Middle frontal gyrus (tissue), 1 donor: ENCODE measurements around the gene PTPRT.

Experiments
- DNase-seq: peaks from one replicate; pipeline ENCODE4 v3.0.0-alpha.2; 2015; ENCODE audit warnings: low spot score; ENCODE audit errors: extremely low spot score

PTPRT gene

GRCh38 chr20:42082611-42083010 lies 1107.1 kb downstream of the PTPRT start:
- DNase-seq: no peak

GRCh38 chr20:42080956-42081355 lies 1108.8 kb downstream of the PTPRT start:
- no peak for DNase-seq

GRCh38 chr20:42074944-42075343 lies 1114.8 kb downstream of the PTPRT start:
- no peak for DNase-seq

DNA sequence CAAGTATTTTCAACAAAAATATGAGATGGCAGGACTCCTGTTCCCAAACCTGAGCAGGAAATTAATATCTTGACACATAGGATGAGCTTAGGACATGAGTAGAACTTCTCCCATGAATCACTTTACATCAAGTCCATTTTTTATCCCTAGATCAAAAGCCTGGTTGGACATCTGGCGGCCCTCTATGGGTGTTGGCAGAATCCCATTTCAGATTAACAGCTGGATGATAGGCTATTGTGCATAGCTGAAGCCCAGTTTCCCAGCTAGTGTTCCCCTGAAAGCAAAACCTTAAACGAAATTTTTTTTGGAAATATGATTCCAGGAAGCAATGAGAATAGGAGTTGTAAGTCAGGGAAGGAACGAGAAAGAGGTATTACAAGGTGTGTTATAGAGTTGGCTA lies 1122.1 kb downstream of the PTPRT start:
- no peak for DNase-seq

GRCh38 chr20:42067174-42067573 lies 1122.5 kb downstream of the PTPRT start:
- no peak for DNase-seq

DNA sequence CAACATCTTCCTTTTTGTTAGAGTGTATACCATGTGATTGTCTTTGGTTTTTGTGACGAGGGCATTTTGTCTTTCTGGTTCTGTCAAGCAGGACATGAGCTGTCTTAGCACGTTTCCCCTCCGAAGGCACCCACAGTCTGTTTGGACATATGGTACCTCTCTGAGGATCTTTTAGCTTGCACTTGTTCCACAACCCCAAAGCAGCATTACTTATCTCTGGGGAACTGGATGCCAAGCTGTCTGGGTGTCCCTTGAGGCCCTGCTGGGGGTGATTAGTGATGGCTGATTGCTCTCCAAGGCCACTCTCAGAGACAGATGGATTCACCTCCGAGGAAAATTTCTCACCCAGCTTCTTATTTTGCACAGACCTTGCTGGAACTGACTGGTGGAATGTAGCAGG lies 1126.6 kb downstream of the PTPRT start:
- no peak for DNase-seq

GRCh38 chr20:42053350-42053749 lies 1136.4 kb downstream of the PTPRT start:
- DNase-seq: no peak

DNA sequence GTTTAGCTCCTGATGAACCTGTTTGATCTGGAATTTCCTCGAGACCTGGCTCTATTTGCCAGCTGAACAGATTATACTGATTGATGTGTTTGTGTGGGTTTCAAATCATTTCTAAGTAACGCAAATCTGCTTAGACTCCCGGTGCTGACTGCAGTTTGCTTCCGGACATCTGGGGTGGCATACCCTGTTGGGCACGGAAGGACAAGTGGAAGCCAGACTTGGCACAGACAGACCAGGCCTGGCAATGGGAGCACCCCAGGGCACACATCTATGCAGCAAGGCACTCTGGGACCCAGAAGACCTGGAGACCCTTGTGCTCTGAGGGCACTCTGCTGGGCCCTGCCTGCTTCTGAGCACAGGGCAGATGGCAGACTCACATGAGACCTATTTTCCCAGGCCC lies 1137.8 kb downstream of the PTPRT start:
- no peak for DNase-seq

GRCh38 chr20:42046371-42047085 lies 1143.2 kb downstream of the PTPRT start:
- no peak for DNase-seq

- DNase-seq: no peak
Observed at GRCh38 chr20:42043921-42044320, 1145.8 kb downstream of the PTPRT start.

- no peak for DNase-seq
Observed at GRCh38 chr20:42041000-42041565, 1148.6 kb downstream of the PTPRT start.

- DNase-seq: no peak
Observed at GRCh38 chr20:42027746-42028268, 1161.9 kb downstream of the PTPRT start.

GRCh38 chr20:42026599-42026998 lies 1163.1 kb downstream of the PTPRT start:
- no peak for DNase-seq

GRCh38 chr20:42024653-42025052 lies 1165.1 kb downstream of the PTPRT start:
- DNase-seq: no peak
